Activated CD4-positive, alpha-beta memory T cell treated with anti-CD3 and anti-CD28 coated beads, Interleukin-2, amount 10 ng/mL, durations not matched to agents 7 days and 5 days (primary cell): ENCODE results near the gene APOF. TPM values are rescaled to one million over a fixed set of nuclear protein-coding genes. Genes with fewer than 3 reads are reported as not detected.

Experiments used
- CTCF ChIA-PET: fragments of 350-600 bp; sonication (Branson Sonifier 250); formaldehyde crosslinking; loops from one replicate; lab custom pipeline; 2021; ENCODE audit warnings: antibody characterized with exemption, inconsistent platforms; lab: Charles Lee
- POLR2A ChIA-PET: fragments of 350-600 bp; sonication (Branson Sonifier 250); formaldehyde crosslinking; loops from one replicate; lab custom pipeline; 2021; ENCODE audit warnings: antibody characterized with exemption; lab: Charles Lee
- DNase-seq: peaks from one replicate; pipeline ENCODE4 v3.0.0-alpha.2; 2020
- H3K27ac Mint-ChIP-seq: one replicate; pipeline ENCODE4 v1.8.0; 2021; ENCODE audit warnings: mild to moderate bottlenecking, mixed read lengths
- H3K27me3 Mint-ChIP-seq: one replicate; pipeline ENCODE4 v1.8.0; 2021; ENCODE audit warnings: mixed read lengths
- H3K36me3 Mint-ChIP-seq: one replicate; pipeline ENCODE4 v1.8.0; 2021; ENCODE audit warnings: low read depth, mixed read lengths
- H3K4me1 Mint-ChIP-seq: one replicate; pipeline ENCODE4 v1.8.0; 2021; ENCODE audit warnings: mixed read lengths
- H3K4me3 Mint-ChIP-seq: one replicate; pipeline ENCODE4 v1.8.0; 2021; ENCODE audit warnings: mild to moderate bottlenecking, mixed read lengths
- H3K9me3 Mint-ChIP-seq: one replicate; pipeline ENCODE4 v1.8.0; 2021; ENCODE audit warnings: mixed read lengths
- total RNA-seq, 2 experiments: library from RNA; stranded (reverse); gene quantifications; one replicate each; pipeline ENCODE4 v1.2.3, GENCODE V29; 2021

Gene APOF
- total RNA-seq, 2 experiments from 2014 or later, result not detected

DNA sequence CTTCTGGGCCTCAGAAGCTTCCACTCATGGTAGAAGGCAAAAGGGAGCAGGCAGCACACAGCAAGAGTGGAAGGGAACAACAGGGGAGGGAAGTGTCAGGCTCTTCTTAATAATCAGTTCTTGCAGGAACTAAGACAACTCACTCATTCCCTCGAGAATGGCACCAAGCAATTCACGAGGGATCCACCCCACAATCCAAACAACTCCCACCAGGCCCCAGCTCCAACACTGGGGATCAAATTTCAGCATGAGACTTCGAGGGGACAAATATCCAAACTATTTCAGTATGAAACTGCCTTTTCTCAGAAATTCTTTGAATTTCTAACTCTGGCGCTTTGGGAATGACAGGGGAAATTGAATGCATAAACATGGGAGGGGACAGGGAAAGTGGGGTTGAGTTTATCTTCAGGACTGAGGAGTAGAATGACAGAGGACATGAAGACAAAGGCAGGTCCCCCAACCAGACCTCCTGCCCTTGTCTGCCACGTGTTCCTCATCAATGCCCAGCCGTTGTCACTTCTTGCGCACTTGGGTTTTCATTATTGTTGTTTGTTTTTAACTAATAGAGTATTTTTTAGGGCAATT lies 24.6 kb upstream of the APOF start:
- peaks cover 4% of the 10 kb centered on the region for H3K27me3 Mint-ChIP-seq

DNA sequence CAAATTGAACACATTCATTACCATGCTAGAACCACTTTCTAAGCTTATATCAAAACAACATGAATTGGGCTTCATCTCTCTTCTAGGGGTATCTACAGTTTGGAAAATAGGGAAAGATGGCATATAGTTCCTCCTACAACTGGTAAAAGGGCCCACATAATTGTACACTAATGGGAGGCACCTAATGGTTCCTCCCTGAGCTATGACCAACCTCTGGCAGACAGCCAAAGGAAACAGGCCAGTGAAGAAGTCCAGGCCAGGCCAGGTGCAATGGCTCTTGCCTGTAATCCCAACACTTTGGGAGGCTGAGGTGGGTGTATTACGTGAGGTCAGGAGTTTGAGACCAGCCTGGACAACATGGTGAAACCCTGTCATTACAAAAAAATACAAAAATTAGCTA lies 23.2 kb upstream of the APOF start:
- H3K36me3 Mint-ChIP-seq, result no peaks in the 10 kb centered on the region
- ChIA-PET CTCF (interaction anchor here (0.5 to 0.9 kb wide), 3 partner anchors 27 to 383 kb away, joined by 3 to 4 read pairs (median 4); no protein-coding TSS in a partner anchor), POLR2A (no interaction called here)
- H3K27ac Mint-ChIP-seq, result no peak overlapping the region
- H3K4me3 Mint-ChIP-seq, result no peak overlapping the region
- H3K27me3 Mint-ChIP-seq, result peaks cover 7% of the 10 kb centered on the region
- no peak for DNase-seq
- H3K9me3 Mint-ChIP-seq, result no peaks in the 10 kb centered on the region
- no peaks in the 10 kb centered on the region for H3K4me1 Mint-ChIP-seq

More for the DNA sequence above, 24.6 kb upstream of the APOF start:
- Mint-ChIP-seq H3K36me3 (no peaks in the 10 kb centered on the region), H3K4me1 (no peaks in the 10 kb centered on the region), H3K4me3 (no peak overlapping the region), H3K27ac (no peak overlapping the region), H3K9me3 (no peaks in the 10 kb centered on the region)
- DNase-seq, result no peak
- ChIA-PET POLR2A (no interaction called here), CTCF (interaction anchor here (0.7 kb wide), 1 partner anchor 161 kb away, joined by 3 read pairs; no protein-coding TSS in a partner anchor)

DNA sequence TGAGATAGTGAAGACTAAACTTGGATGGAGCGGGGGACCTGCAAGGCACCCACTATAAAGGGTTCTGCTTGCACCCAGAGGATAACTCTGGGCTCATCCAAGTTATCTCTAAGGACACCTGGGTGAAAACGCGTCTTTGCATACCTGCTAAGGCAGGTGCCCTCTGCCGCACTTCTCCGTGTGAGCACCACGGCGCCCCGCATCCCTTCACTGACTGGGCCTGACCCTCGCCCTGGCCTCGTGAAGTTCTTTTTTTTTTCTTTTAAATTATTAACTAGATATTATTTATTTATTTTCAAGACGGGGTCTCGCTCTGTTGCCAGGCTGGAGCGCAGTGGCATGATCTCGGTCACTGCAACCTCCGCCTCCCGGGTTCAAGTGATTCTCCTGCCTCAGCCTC lies 20.0 kb upstream of the APOF start:
- DNase-seq, result no peak
- peaks cover 8% of the 10 kb centered on the region for H3K27me3 Mint-ChIP-seq
- H3K27ac Mint-ChIP-seq, result no peak overlapping the region
- no peaks in the 10 kb centered on the region for H3K4me1 Mint-ChIP-seq
- H3K4me3 Mint-ChIP-seq, result no peak overlapping the region
- ChIA-PET POLR2A (no interaction called here), CTCF (interaction anchor here (2.1 kb wide), 1 partner anchor 23 kb away, joined by 8 read pairs; the partner anchor contains the start of gene STAT2)
- no peaks in the 10 kb centered on the region for H3K9me3 Mint-ChIP-seq
- H3K36me3 Mint-ChIP-seq, result no peaks in the 10 kb centered on the region

DNA sequence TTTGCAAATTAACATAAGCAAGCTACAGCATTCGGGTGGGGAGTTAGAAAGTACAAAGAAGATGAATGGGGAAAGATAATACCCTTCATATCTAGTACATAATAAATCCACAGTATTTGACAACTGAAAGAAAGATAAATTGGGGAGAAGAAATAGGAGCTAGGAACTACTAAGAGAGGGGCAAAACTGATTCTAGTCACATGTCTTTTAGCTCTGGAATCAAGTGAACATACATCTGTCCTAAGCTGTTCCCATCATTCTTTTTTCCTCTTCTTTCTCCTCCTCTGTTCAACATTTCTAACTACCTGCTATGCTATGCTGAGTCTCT lies 15.3 kb upstream of the APOF start:
- H3K27me3 Mint-ChIP-seq, result peaks cover 3% of the 10 kb centered on the region
- no peaks in the 10 kb centered on the region for H3K4me1 Mint-ChIP-seq
- DNase-seq, result no peak

DNA sequence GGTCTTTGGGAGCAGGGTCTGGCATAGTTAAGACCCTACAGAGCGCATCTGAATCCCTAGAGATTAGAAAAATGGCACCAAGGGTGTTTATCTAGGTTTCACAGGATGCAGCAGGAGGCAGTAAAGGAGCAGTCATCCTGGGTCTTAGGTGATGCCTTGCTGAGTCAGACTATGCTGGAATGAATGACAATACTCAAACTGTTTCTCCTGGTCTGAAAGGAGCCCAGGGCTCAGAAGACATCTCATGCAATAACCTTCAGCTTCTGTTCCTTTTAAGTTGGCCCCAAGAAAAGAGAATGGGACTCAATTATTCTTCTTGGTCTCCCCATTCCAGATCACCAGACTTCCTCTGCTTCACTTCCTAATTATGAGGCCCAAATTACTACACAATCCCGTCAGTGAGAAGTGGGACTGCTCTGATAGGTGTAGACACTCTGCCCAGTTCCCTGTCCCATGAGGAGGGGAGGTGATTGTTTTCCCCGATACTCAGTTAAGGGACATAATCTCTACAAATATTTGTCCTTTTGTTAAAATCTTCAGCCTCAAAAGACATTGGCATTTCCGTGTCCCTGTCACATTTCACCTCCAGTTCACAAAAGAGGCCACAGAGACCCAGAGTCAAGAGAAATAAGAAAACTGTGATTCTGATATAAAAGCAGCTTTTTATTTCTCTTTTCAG lies 14.8 kb upstream of the APOF start:
- Mint-ChIP-seq H3K4me3 (no peak overlapping the region), H3K27me3 (peaks cover 3% of the 10 kb centered on the region), H3K36me3 (no peaks in the 10 kb centered on the region), H3K27ac (no peak overlapping the region), H3K9me3 (no peaks in the 10 kb centered on the region), H3K4me1 (no peaks in the 10 kb centered on the region)
- ChIA-PET CTCF (interaction anchor here (1.1 kb wide), 2 partner anchors 17 to 87 kb away, joined by 3 to 7 read pairs; partner anchors contain the start of gene STAT2), POLR2A (interaction anchor here (0.9 kb wide), 1 partner anchor 15 kb away, joined by 3 read pairs; no protein-coding TSS in a partner anchor)
- no peak for DNase-seq

More for the DNA sequence above, 15.3 kb upstream of the APOF start:
- no peaks in the 10 kb centered on the region for H3K9me3 Mint-ChIP-seq
- POLR2A ChIA-PET, result interaction anchor here (0.9 kb wide), 1 partner anchor 16 kb away, joined by 3 read pairs; no protein-coding TSS in a partner anchor
- no peak overlapping the region for H3K27ac Mint-ChIP-seq
- CTCF ChIA-PET, result interaction anchor here (1.1 kb wide), 2 partner anchors 18 to 86 kb away, joined by 3 to 7 read pairs; partner anchors contain the start of gene STAT2
- H3K36me3 Mint-ChIP-seq, result no peaks in the 10 kb centered on the region
- no peak overlapping the region for H3K4me3 Mint-ChIP-seq

DNA sequence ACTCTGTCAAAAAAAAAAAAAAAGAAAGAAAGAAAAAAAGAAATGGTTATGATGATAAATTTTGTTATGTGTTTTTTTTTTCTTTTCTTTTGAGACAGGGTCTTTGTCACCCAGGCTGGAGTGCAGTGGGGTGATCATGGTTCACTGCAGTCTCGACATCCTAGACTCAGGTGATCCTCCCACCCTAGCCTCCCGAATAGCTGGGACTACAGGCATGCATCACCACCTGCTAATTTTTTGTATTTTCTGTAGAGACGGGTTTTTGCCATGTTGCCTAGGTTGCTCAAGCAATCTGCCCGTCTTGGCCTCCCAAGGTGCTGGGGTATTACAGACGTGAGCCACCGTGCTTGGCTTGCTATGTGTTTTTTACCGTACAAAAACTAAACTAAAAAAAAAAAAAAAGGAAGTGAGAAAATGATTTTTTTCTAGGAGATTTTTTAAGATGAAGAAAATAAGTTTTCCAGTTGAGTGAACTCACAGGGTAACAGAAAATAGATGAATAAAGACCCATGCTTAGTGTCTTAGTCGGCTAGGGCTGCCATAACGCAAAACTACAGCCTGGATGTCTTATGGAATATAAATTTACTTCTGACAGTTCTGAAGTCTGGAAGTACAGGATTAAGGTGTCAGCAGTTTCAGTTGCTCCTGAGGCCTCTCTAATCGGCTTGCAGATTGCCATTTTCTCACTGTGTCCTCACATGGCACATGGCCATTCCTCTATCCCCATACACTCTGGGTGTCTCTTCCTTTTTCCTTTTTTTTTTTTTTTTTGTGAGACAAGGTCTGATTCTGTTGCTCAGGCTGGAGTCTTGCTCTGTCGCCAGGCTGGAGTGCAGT lies 13.2 kb upstream of the APOF start:
- ChIA-PET POLR2A (no interaction called here), CTCF (interaction anchor here (0.6 to 0.9 kb wide), 2 partner anchors 21 to 58 kb away, joined by 3 read pairs; no protein-coding TSS in a partner anchor)
- DNase-seq, result no peak
- no peak overlapping the region for H3K4me3 Mint-ChIP-seq
- H3K27me3 Mint-ChIP-seq, result peaks cover 7% of the 10 kb centered on the region
- H3K9me3 Mint-ChIP-seq, result no peaks in the 10 kb centered on the region
- no peak overlapping the region for H3K27ac Mint-ChIP-seq
- H3K36me3 Mint-ChIP-seq, result peaks cover 2% of the 10 kb centered on the region
- no peaks in the 10 kb centered on the region for H3K4me1 Mint-ChIP-seq

DNA sequence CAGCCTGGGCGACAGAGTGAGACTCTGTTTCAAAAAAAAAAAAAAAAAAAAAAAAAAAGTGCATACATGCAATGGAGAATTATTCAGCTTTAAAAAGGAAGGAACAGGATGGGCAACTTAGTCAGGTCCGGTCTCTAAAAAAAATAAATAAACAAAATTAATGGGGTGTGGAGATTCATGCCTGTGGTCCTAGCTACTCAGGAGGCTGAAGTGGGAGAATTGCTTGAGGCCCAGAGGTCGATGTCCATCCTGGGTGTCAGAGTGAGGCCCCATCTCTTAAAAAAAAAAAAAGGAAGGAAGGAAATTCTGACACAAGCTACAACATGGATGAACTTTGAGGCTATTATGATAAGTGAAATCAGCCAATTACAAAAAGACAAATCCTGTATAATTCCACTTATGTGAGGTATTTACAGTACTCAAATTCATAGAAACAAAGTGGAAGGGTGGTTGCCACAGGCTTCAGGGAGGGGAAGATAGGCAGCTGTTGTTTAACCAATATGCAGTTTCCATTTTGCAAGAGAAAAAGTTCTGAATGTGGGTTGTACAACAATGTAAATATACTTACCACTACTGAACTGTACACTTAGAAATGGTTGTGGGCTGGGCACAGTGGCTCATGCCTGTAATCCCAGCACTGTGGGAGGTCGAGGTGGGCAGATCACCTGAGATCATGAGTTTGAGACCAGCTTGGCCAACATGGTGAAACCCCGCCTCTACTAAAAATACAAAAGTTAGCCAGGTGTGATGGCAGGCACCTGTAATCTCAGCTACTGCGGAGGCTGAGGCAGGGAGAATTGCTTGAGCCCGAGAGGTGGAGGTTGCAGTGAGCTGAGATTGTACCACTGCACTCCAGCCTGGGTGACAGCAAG lies 12.3 kb upstream of the APOF start:
- Mint-ChIP-seq H3K4me3 (no peak overlapping the region), H3K27ac (no peak overlapping the region), H3K4me1 (no peaks in the 10 kb centered on the region), H3K27me3 (peaks cover 7% of the 10 kb centered on the region), H3K36me3 (peaks cover 2% of the 10 kb centered on the region), H3K9me3 (no peaks in the 10 kb centered on the region)
- no peak for DNase-seq
- ChIA-PET POLR2A (interaction anchor here (0.6 kb wide), 1 partner anchor 29 kb away, joined by 3 read pairs; no protein-coding TSS in a partner anchor), CTCF (interaction anchor here (0.6 to 0.9 kb wide), 2 partner anchors 59 to 546 kb away, joined by 3 read pairs; no protein-coding TSS in a partner anchor)

DNA sequence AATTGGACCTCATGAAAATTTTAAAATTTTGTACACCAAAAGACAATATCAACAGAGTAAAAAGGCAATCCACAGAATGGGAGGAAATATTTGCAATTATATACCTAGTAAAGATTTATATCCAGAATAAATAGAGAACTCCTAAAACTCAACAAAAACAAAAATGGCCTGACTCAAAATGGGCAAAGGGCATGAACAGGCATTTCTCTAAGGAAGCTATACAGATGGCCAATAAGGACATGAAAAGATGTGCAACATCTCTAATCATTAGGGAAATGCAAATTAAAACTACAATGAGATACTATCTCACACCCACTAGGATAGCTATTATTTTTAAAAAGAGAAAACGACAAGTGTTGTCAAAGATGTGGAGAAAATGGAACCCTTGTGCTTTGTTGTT lies 10.9 kb upstream of the APOF start:
- no peak for DNase-seq
- H3K4me3 Mint-ChIP-seq, result no peak overlapping the region
- peaks cover 2% of the 10 kb centered on the region for H3K36me3 Mint-ChIP-seq
- no peaks in the 10 kb centered on the region for H3K9me3 Mint-ChIP-seq
- H3K27me3 Mint-ChIP-seq, result peaks cover 7% of the 10 kb centered on the region
- ChIA-PET CTCF (no interaction called here), POLR2A (interaction anchor here (1.0 kb wide), 1 partner anchor 13 kb away, joined by 3 read pairs; no protein-coding TSS in a partner anchor)
- no peaks in the 10 kb centered on the region for H3K4me1 Mint-ChIP-seq
- H3K27ac Mint-ChIP-seq, result no peak overlapping the region

DNA sequence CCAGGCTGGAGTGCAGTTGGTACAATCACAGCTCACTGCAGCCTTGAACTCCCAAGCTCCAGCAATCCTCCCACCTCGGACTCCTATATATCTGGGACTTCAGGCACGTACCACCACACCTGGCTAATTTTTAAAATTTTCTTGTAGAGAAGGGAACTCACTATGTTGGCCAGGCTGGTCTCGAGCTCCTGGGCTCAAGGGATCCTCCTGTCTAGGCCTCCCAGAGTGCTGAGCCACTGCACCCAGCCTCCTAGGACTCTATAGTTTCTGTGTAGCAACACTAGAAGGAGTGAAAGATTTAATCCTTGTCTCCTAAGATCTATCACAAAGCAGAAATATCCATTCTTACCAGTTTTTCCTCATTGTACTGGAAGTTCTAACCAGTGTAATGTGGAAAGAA lies 4.3 kb upstream of the APOF start:
- Mint-ChIP-seq H3K27ac (no peak overlapping the region), H3K4me3 (no peak overlapping the region), H3K27me3 (peaks cover 7% of the 10 kb centered on the region), H3K9me3 (no peaks in the 10 kb centered on the region), H3K36me3 (peaks cover 2% of the 10 kb centered on the region), H3K4me1 (peaks cover 3% of the 10 kb centered on the region)
- ChIA-PET CTCF (interaction anchor here (0.8 kb wide), 1 partner anchor 97 kb away, joined by 3 read pairs; no protein-coding TSS in a partner anchor), POLR2A (no interaction called here)
- no peak for DNase-seq

DNA sequence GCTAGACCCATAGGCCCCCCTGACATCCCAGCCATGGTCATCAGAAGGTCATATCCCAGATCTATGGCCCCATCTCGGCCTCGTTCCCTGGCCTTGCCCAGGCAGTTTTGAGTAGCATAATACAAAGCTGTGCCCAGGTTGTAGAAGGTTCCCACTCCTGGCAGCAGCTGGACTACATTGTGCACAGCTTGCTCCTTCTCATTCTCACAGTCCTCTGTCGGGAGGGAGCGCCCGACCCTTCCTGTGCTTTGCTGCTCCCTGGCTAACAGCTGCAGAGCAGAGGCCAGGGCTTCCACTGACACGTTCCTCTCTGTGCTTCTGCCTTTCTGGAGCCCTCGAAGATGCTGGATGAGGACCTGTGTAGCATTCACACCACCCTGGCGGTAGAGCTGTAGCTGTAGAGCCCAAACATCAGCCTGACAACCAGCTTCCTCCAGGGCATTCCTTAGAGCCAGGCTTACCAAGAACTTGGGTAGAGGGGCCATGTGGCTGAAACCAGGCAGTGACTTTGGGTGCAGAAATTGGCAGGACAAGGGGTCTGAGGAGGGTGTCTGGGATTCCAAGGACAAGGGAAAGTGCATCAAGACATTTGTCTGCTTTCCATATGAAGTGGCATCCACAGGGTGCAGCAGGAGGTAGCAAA lies 1.0 kb downstream of the APOF start:
- DNase-seq, result no peak

More for the DNA sequence above, 1.0 kb downstream of the APOF start:
- H3K36me3 Mint-ChIP-seq, result peaks cover 18% of the 10 kb centered on the region
- H3K9me3 Mint-ChIP-seq, result no peaks in the 10 kb centered on the region
- H3K27me3 Mint-ChIP-seq, result no peaks in the 10 kb centered on the region
- ChIA-PET POLR2A (interaction anchor here (1.2 to 5.9 kb wide), 9 partner anchors 12 to 390 kb away, joined by 3 to 113 read pairs (median 19); partner anchors contain the start of genes COQ10A, IL23A, PAN2 and SPRYD4), CTCF (interaction anchor here (1.2 to 6.8 kb wide), 3 partner anchors 8 to 172 kb away, joined by 3 to 41 read pairs (median 26); partner anchors contain the start of gene SMARCC2)
- peak overlapping the region; percentile 90 for H3K27ac Mint-ChIP-seq
- H3K4me3 Mint-ChIP-seq, result peak overlapping the region; percentile 93
- H3K4me1 Mint-ChIP-seq, result peaks cover 24% of the 10 kb centered on the region
